DLD1 (cell line): ENCODE results near the gene ZNF213.

Source experiments
- in situ Hi-C: cut with HindIII; loops from 2 replicates; pipeline ENCODE4 v1.10.0; 2017; ENCODE audit warnings: low sequenced_read_pairs

ZNF213 gene

DNA sequence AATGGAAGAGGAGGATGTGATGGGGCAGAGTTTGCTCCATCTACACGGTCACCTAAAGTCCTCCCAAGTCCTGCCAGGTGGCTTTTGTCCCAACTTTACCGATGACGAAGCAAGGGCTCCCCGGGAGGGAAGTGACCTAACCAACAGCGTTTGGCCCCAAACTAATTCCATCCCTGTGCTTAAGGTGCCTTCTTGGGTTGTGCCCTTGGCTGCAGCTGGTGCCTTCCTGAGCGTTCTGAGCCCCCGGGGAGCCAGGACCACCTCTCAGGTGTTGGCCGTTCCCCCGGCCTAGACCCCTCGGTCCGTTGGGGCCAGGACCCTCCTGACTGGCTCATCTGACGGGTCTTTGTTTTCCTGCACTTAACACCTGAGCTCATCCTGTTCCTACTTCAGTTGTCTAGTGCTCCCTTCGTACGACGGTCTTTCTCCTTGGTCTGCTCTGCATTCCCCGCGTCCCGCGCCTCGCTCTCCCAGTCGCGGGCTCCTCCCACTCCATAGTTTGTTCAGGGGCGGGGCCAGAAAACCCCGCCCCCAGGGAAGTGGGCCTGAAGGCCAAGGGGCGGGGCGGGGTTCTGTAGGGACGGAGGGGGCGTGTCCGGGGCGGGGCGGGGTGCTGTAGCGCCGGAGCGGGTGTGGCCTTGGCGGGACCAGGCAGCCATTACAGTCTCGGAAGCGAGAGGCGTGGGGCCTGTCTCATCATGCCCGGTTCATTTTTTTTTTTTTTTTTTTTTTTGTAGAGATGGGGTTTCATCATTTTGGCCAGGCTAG is 34.9 kb upstream of the ZNF213 start:
- in situ Hi-C loops: no loop called here

DNA sequence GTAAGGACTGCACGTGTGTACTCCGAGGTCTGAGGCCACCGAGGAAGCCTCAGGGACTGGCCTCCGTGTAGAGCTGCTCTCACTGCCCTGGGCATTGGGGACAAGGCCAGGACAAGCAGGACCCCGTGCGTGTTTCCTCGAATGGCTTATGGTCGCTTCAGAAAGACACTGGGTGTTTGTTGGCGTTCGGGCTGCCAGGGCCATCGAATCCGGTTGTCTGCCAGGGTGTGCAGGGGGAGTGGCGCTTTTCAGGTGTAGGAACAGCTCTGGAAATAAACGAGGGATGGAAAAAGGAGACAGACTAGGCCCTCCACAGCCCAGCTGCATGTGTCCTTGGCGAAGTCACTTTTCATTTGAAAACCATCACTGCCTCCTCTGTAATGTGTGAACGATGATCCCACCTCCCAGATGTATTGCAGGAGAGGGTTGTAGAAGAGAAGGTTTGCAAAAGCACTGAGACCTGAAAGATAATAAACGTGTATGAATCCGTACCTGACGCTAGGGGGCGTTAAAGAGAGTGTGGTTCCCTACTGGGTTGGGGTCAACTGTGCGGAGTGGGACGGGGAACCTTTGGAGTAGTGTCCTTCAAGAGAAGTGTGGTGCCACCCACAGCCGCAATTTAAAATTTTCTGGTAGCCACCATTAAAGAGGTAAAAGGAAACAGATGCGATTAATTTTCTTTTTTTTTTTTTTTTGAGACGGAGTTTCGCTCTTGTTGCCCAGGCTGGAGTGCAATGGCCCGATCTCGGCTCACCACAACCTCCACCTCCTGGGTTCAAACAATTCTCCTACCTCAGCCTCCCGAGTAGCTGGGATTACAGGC is 33.6 kb upstream of the ZNF213 start:
- in situ Hi-C loops: no loop called here

DNA sequence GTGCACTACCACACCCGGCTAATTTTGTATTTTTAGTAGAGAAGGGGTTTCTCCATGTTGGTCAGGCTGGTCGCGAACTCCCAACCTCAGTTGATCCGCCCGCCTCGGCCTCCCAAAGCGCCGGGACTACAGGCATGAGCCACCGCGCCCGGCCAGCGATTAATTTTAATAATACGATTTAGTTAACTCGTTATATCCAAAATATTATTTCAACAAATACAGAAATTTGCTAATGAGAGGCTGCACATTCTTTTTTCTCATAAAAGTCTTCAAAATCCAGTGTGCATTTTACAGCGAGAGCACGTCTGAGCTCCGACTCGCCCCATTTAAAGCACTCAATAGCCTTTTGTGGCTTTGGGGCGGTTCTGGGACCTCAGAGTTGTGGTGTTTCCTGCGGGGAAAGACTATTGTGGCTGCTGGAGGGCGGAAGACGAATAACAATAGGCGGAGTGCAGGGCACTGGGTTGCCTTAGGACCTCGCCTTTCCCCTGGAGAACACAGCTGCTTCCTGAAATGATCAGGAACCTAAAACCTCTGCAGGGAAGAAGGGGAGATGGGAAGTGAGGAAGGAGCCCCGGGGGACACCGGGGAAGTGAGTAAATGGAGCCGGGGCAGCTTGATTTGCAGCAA is 32.9 kb upstream of the ZNF213 start:
- in situ Hi-C loops: no loop called here

DNA sequence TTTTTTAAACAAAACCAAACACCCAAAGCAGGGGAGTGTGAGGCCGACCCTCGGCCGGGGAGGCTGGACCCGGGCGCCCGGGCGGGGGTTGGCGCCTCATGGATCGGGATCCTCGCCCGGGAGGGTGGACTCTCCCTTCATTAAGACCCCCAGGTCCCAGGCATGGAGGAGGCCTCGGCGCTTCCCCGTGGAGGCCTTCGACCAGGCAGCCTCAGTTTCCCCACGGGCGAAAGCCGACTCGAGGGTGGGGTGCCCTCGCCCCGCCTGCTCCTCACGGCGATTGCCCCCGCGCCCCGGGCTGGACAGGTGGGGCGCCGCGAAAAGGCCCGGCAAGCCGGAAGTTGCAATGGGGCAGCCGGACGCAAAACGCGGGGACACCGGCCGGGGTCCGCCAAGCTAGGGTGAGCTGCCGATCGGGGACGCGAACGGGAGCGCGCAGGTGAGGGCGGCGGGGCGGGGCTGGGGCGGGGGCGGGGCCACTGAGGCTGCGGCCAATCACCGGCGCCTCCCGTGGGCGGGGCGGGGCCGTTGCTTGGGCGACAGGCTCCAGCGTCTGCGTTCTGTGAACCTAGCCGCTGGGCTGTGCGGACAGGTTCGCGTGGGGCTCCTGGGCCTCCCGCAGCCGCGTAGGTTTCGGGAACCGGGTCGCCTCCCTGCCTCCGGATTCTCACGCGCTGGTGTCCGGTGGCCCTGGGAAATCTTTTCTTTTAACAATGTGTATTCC is 28.5 kb upstream of the ZNF213 start:
- in situ Hi-C loops: no loop called here

DNA sequence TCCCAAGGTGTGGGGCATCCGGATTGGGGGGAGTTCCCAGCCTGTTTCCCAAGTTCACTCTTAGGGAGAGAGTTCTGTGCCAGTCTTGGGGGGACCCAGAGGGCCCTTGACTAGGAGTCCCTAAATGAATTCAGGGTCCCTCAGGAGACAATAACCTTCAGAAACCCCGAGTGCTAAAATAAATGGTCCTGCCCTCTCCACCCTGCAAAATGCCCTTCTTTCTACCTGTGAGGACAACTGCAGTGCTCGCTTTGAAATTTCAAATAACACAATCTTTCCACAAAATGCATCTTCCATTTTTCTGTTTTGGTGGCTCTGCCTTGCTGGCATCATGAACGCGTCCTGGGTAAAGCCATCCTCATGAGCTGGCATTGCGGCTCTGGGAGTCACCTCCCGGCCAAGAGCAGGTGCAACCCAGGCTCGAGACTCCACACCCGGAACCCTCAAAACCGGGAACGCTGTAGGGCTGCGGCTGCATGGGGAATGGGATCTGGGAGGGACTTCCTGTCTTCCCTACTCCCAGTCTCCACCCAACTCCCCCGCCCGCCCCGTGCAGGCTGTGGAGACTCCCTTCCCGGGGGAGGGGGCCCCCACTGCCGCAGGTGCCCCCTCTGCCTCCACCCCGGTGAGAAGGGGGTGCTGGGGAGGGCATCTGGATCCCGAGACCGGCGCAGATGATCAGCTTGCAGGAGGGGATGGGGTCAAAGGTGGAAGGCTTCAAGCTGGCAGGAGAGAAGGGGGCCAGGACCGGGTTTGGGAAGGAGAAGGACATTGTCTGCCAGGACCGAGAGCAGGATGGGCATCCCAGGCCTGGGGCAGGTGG is 22.6 kb upstream of the ZNF213 start, which contains the start of gene ZNF205:
TSS of gene ZNF205 (plus strand) at position 529 of the 823 bp plus-strand sequence. CDS start 845 bp downstream, outside the sequence.
- in situ Hi-C loops: no loop called here

DNA sequence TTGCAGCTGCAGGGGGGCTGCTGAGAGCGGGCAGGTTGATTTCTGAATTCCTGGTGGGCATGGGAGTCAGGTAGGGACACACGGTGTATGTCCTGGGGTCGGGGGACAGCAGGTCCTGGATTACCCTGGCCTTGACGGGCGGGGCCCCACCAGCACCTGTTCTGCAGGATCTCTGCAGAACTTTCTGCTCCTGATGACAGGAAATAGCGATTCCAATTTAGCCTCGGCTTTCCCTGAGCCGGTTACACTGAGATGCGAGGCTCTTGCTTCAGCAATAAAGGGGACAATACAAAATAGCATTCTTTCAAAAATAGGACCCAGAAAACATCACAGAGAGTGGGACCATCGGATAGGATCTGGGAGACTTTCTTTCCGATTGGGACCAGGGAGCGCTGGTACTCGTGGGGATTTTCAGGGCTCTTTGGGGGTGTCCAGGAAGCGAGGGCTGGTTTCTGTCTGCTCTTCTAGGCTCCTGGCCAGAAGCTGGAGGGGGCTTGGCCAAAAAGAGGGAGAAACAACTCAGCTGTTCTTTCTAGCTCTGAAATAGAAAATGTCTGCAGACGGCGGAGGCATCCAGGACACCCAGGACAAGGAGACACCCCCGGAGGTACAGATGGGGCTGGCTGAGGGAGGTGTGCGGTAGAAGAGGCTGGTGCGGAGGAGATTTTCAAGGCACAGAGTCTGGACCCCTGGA is 21.8 kb upstream of the ZNF213 start:
- in situ Hi-C loops: no loop called here

DNA sequence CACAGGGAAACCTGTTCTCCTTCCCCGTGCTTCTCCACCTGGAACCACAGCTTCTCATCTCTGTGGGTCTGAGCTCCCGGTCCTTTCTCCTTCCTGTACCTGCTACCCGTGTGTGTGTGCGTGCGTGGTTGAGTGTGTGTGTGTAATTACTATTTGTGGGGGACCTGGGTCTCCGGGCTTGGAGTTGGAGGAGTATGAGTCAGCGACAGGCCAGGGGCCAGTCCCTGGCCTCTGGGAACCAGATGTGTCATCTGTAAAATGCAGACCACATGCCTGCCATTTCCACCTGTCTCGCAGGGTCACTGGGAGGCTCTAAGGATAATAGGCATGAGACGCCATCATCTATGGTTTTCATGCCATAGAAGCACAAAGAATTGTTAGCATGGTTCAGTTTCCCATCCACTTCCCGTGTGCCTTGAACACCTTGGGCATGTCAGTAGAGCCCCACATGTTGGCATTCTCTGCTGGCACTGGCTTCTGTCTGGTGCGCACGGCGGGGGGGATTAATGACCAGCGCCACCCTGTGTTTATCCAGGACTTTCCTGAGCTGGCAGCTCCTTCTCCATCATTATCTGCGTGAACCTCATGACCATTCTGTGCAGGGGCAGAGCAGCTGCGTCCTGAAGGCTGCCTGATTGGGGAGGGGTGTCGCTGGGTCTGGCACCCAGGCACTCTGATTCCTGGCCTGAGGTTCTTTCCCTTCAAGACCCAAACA is 20.9 kb upstream of the ZNF213 start:
- in situ Hi-C loops: no loop called here

DNA sequence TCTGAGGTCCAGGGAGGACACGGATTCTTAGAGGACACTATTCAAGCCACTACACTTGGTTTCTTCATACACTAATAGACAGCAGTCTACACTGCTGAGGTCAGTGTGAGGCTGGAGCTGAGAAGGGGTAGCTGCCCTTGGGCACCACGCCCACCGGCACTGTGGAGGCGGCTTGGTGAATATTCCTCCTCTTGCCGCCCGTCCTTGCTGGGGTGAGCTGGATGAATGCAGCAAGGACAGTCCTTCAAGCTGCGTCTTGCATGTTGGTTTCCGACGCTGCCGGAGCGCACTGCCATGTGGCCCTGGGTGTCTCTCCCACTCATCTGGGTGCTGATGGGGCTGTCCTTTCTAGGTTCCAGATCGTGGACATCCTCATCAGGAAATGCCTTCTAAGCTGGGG is 19.8 kb upstream of the ZNF213 start:
- in situ Hi-C loops: no loop called here

DNA sequence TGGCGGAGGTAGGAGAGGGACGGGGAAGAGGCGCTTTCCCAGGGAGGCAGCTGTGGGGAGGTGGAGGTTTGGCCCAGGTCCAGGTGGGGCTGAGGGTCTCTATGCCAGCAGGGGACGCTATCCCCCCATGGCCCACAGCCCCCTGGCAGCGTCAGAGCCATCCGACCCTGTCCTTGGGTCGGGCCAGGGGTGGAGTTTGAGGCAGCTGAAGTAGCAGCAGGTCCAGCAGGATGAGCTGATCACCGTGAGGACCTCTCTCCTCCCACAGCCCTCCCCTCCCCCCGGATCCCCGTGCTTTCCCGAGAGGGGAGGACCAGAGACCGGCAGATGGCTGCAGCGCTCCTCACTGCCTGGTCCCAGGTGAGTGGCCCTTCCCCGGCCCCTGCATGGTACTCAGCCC is 19.3 kb upstream of the ZNF213 start:
- in situ Hi-C loops: no loop called here

DNA sequence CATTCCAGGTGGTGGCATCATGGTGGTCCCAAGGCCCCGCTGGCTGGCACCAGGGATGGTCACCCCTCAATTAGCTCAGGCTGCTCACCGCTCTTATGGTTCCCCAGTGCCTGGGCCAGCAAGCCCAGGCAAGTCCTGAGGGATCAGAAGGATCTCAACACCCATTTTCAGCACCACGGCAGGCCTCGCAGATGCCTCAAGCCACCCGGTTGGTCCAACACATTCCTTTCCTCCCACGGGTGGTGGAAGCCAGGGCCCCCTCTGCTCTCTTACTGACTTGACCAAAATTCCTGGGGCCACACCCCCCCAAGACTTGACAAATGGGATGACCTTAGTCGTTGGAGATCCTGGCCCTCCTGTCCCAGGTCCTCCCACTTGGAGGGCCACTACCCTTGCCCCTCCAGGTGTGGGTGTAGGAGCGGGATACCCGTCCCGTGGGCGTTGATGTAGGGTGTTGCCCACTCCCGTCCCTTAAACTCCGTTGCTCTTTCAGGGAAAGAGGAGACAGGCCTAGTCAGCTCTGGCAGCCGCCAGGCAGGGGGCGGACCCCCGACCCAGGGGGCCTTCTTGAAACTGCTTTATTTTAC is 16.5 kb upstream of the ZNF213 start:
- in situ Hi-C loops: no loop called here

DNA sequence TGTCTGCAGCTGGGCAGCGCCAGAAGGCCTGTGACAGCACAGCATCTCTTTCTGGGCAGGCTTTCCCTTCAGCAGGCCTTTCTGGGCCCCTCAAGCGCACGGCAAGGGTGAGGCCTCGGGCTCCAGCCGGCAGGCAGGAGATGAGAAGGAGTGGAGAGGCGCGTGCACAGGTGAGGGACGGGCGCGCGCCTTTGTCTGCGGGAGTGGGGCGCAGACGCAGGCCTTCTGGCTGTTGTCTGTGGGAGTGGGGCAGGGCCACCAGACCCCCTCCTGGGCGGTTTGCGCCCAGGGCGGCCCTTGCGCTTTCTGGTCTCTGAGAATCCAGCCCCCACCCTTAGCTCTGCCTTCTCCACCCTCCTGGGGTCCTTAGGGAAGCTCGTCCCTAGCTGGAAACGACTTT is 16.0 kb upstream of the ZNF213 start:
- in situ Hi-C loops: no loop called here

DNA sequence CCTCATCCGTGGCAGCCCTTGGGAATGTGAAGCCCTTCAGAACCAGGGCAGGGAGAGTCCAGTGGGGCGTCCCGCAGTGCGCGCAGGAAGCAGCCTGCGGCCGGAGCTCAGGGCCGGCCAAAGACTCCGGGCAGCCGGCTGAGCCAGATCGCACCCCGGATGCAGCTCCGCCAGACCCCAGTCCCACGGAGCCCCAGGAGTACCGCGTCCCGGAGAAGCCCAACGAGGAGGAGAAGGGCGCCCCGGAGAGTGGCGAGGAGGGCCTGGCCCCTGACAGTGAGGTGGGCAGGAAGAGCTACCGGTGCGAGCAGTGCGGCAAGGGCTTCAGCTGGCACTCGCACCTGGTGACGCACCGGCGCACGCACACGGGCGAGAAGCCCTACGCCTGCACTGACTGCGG is 15.5 kb upstream of the ZNF213 start:
- in situ Hi-C loops: no loop called here

DNA sequence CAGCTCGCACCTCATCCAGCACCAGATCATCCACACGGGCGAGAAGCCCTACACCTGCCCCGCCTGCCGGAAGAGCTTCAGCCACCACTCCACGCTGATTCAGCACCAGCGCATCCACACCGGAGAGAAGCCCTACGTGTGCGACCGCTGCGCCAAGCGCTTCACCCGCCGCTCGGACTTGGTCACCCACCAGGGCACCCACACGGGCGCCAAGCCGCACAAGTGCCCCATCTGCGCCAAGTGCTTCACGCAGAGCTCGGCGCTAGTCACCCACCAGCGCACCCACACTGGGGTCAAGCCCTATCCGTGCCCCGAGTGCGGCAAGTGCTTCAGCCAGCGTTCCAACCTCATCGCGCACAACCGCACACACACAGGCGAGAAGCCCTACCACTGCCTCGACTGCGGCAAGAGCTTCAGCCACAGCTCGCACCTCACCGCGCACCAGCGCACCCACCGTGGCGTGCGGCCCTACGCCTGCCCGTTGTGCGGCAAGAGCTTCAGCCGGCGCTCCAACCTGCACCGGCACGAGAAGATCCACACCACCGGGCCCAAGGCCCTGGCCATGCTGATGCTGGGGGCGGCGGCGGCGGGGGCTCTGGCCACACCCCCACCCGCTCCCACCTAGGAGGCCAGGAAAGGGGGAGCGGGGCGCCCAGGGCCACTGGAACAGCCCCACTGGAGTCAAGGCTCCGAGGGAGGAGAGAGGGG is 15.0 kb upstream of the ZNF213 start:
- in situ Hi-C loops: no loop called here

DNA sequence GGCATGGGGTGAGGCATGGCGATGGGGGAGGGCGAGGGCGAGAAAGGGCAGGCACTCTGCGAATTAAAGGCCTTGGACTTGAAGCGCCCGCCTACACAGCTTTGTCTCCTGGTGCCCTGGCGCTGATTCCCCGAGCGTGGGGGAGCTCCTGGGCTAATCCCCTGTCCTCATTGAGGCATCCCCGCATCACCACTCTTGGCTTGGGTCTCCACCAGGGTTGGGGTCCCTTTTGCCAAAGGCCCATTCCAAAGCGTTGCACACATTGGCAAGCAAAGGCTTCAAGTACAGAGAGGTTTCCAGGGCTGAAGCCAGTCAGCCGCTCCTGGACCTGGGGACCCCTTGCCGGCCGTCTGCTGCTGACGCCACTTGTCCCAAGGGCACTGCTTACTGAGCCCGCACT is 14.4 kb upstream of the ZNF213 start:
- in situ Hi-C loops: no loop called here

DNA sequence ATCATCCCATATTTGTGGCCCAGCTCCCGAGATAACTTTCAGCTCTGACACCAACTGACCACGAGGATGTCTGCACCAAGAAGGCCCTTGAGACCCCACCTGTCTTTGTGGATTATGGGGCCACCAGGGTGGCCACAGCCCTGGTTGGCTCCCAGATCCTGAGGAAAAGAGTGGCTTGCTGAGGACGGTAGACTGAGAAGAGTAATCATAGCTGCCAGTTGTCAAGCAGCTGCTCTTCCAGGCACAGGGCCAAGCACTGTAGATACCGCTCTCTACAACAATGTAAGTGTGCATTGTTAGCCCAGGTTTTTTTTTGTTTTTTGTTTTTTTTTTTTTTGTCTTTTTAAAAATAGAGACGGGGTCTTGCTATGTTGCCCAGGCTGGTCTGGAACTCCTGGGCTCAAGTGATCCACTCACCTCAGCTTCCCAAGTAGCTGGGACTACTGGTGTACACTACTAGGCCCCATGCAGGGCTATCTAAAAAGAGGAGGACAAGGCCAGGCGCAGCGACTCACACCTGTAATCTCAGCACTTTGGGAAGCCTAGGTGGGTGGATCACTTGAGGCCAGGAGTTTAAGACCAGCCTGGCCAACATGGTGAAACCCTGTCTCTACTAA is 12.9 kb upstream of the ZNF213 start:
- in situ Hi-C loops: no loop called here

DNA sequence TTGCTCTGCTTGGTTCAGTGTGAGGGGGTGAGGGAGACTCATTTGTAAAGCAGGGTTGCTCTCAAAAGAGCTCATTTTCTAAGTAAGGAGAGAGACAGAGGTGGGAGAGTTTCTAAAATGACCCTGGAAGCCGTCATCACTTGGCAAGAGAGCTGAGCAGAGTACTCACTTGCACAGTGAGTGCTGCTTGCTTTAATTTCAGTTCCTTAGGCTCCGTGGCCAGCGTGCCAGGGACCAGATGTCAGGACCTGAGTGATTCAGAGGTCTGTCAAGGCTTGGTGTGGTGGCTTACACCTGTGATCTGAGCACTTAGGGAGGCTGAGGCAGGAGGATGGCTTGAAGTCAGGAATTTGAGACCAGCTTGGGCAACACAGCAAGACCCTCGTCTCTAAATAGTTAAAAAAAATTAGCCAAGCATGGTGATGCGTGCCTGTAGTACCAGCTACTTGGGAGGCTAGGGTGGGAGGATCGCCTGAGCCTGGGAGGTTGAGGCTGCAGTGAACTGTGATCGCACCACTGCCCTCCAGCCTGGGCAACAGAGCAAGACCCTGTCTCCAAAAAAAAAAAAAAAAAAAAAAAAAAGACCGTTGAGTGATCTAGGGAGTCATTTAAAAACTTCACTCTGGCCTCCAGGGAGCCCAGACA is 11.8 kb upstream of the ZNF213 start:
- in situ Hi-C loops: no loop called here
